ENCODE results near the gene GRAMD2B.

The GRAMD2B gene

DNA sequence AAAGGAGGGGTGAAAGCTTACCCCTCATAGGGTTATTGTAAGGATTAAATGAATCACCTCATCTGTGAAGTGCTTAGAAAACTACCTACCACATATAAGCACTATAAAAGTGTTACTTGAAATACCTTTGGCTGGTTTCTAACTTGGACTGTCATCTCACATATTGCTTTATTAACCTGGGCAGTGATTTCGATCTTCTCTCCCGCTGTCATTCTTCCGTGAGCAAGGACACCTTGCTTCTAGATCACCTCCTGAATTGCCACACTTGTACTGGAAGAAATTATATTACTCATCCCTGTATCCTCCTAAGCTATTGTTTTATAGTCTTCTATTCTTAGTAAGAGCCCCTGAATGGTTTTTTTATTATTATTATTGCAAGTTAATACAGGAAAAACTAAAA, 34.0 kb upstream of the GRAMD2B start (continued):
- TF ChIP-seq ZNF585B (tag by site-specific recombination; IDR thresholded peaks at IDR 0.05) (no peak), ZNF514 (tag by site-specific recombination; IDR thresholded peaks at IDR 0.05) (no peak), ZNF621 (tag by site-specific recombination; IDR thresholded peaks at IDR 0.05) (no peak), ZSCAN30 (tag by site-specific recombination; IDR thresholded peaks at IDR 0.05) (no peak), ZNF558 (tag by site-specific recombination; IDR thresholded peaks at IDR 0.05) (no peak), YY1 (tag by site-specific recombination; IDR thresholded peaks at IDR 0.05) (no peak), ZNF670 (tag by site-specific recombination; IDR thresholded peaks at IDR 0.05; ENCODE audit: low read depth) (no peak), ZNF623 (tag by site-specific recombination; IDR thresholded peaks at IDR 0.05) (no peak), ZNF274 (IDR thresholded peaks at IDR 0.05; ENCODE audit: low read length) (no peak), ZNF274 (tag by site-specific recombination; IDR thresholded peaks at IDR 0.05; ENCODE audit: borderline replicate concordance) (no peak), ZNF184 (tag by site-specific recombination; IDR thresholded peaks at IDR 0.05) (no peak), ZNF10 (tag by site-specific recombination; IDR thresholded peaks at IDR 0.05) (no peak), ZNF624 (tag by site-specific recombination; IDR thresholded peaks at IDR 0.05) (no peak)
- TF ChIP-seq, protein P1, sequence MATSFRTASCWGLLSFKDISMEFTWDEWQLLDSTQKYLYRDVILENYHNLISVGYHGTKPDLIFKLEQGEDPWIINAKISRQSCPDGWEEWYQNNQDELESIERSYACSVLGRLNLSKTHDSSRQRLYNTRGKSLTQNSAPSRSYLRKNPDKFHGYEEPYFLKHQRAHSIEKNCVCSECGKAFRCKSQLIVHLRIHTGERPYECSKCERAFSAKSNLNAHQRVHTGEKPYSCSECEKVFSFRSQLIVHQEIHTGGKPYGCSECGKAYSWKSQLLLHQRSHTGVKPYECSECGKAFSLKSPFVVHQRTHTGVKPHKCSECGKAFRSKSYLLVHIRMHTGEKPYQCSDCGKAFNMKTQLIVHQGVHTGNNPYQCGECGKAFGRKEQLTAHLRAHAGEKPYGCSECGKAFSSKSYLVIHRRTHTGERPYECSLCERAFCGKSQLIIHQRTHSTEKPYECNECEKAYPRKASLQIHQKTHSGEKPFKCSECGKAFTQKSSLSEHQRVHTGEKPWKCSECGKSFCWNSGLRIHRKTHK (tag by site-specific recombination; IDR thresholded peaks at IDR 0.05), result no peak
- TF ChIP-seq, protein P2, sequence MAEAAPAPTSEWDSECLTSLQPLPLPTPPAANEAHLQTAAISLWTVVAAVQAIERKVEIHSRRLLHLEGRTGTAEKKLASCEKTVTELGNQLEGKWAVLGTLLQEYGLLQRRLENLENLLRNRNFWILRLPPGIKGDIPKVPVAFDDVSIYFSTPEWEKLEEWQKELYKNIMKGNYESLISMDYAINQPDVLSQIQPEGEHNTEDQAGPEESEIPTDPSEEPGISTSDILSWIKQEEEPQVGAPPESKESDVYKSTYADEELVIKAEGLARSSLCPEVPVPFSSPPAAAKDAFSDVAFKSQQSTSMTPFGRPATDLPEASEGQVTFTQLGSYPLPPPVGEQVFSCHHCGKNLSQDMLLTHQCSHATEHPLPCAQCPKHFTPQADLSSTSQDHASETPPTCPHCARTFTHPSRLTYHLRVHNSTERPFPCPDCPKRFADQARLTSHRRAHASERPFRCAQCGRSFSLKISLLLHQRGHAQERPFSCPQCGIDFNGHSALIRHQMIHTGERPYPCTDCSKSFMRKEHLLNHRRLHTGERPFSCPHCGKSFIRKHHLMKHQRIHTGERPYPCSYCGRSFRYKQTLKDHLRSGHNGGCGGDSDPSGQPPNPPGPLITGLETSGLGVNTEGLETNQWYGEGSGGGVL (tag by site-specific recombination; IDR thresholded peaks at IDR 0.05), result no peak

DNA sequence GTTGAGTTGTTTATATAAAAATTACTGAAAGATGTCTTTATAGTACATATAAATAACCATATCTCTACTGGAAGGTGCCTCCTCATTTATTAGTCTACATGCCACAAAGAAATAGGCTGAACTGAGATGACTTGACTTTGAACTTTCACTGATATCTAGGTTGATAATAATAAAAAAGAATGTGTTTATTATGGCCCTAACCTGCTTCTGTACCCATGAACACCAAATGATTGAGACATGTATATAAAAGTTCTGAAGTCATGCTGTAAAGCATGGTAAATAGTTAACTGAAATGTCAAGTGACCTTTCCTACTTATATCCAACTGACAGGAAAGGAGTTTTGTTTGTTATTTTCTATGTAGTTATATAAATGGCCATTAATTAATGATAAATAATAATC, 33.2 kb upstream of the GRAMD2B start:
- peaks cover 3% of the 10 kb centered on the region for H3K4me1 ChIP-seq (ENCODE audit: control insufficient read depth, insufficient read depth, low read length)
- H3K36me3 ChIP-seq (ENCODE audit: control insufficient read depth in 2 of 2, insufficient read depth in 1 of 2, low read length in 2 of 2), result no peaks in the 10 kb centered on the region
- H3K4me3 ChIP-seq (ENCODE audit: low read depth, low read length), result no peak overlapping the region
- ChIA-PET CTCF (no interaction called here), POLR2A (no interaction called here)
- no peak overlapping the region for H3K27ac ChIP-seq (ENCODE audit: extremely low read depth, low read depth, low read length)
- TF ChIP-seq ZNF677 (tag by site-specific recombination; IDR thresholded peaks at IDR 0.05), result no peak
- TF ChIP-seq GLI2 (tag by site-specific recombination; IDR thresholded peaks at IDR 0.05; ENCODE audit: borderline replicate concordance, low read depth), result no peak
- no peak for TF ChIP-seq SALL2 (tag by site-specific recombination; IDR thresholded peaks at IDR 0.05; ENCODE audit: borderline replicate concordance)
- TF ChIP-seq ZEB2 (tag by site-specific recombination; IDR thresholded peaks at IDR 0.05), result no peak
- TF ChIP-seq ZNF16 (tag by site-specific recombination; IDR thresholded peaks at IDR 0.05; ENCODE audit: low read depth), result no peak
- TF ChIP-seq, protein P3, sequence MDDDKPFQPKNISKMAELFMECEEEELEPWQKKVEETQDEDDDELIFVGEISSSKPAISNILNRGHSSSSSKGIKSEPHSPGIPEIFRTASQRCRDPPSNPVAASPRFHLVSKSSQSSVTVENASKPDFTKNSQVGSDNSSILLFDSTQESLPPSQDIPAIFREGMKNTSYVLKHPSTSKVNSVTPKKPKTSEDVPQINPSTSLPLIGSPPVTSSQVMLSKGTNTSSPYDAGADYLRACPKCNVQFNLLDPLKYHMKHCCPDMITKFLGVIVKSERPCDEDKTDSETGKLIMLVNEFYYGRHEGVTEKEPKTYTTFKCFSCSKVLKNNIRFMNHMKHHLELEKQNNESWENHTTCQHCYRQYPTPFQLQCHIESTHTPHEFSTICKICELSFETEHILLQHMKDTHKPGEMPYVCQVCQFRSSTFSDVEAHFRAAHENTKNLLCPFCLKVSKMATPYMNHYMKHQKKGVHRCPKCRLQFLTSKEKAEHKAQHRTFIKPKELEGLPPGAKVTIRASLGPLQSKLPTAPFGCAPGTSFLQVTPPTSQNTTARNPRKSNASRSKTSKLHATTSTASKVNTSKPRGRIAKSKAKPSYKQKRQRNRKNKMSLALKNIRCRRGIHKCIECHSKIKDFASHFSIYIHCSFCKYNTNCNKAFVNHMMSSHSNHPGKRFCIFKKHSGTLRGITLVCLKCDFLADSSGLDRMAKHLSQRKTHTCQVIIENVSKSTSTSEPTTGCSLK (tag by site-specific recombination; IDR thresholded peaks at IDR 0.05), result no peak
- TF ChIP-seq, protein P4, sequence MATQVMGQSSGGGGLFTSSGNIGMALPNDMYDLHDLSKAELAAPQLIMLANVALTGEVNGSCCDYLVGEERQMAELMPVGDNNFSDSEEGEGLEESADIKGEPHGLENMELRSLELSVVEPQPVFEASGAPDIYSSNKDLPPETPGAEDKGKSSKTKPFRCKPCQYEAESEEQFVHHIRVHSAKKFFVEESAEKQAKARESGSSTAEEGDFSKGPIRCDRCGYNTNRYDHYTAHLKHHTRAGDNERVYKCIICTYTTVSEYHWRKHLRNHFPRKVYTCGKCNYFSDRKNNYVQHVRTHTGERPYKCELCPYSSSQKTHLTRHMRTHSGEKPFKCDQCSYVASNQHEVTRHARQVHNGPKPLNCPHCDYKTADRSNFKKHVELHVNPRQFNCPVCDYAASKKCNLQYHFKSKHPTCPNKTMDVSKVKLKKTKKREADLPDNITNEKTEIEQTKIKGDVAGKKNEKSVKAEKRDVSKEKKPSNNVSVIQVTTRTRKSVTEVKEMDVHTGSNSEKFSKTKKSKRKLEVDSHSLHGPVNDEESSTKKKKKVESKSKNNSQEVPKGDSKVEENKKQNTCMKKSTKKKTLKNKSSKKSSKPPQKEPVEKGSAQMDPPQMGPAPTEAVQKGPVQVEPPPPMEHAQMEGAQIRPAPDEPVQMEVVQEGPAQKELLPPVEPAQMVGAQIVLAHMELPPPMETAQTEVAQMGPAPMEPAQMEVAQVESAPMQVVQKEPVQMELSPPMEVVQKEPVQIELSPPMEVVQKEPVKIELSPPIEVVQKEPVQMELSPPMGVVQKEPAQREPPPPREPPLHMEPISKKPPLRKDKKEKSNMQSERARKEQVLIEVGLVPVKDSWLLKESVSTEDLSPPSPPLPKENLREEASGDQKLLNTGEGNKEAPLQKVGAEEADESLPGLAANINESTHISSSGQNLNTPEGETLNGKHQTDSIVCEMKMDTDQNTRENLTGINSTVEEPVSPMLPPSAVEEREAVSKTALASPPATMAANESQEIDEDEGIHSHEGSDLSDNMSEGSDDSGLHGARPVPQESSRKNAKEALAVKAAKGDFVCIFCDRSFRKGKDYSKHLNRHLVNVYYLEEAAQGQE (tag by site-specific recombination; IDR thresholded peaks at IDR 0.05), result no peak
- TF ChIP-seq ZNF423 (tag by site-specific recombination; IDR thresholded peaks at IDR 0.05), result no peak
- TF ChIP-seq SCRT1 (tag by site-specific recombination; IDR thresholded peaks at IDR 0.05; ENCODE audit: borderline replicate concordance), result no peak
- TF ChIP-seq, protein P5, sequence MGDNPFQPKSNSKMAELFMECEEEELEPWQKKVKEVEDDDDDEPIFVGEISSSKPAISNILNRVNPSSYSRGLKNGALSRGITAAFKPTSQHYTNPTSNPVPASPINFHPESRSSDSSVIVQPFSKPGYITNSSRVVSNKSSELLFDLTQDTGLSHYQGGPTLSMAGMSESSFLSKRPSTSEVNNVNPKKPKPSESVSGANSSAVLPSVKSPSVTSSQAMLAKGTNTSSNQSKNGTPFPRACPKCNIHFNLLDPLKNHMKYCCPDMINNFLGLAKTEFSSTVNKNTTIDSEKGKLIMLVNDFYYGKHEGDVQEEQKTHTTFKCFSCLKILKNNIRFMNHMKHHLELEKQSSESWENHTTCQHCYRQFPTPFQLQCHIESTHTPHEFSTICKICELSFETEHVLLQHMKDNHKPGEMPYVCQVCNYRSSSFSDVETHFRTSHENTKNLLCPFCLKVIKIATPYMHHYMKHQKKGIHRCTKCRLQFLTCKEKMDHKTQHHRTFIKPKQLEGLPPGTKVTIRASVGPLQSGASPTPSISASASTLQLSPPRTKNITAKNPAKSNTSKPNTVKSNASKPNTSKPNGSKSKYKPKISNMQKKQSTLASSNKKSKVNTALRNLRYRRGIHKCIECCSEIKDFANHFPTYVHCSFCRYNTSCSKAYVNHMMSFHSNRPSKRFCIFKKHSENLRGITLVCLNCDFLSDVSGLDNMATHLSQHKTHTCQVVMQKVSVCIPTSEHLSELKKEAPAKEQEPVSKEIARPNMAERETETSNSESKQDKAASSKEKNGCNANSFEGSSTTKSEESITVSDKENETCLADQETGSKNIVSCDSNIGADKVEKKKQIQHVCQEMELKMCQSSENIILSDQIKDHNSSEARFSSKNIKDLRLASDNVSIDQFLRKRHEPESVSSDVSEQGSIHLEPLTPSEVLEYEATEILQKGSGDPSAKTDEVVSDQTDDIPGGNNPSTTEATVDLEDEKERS (tag by site-specific recombination; IDR thresholded peaks at IDR 0.05), result no peak
- TF ChIP-seq ZNF654 (tag by site-specific recombination; IDR thresholded peaks at IDR 0.05; ENCODE audit: low read depth), result no peak
- H3K9me3 ChIP-seq (ENCODE audit: control insufficient read depth, insufficient read depth, low read depth, low read length), result no peaks in the 10 kb centered on the region

Measured in HEK293 (cell line).